Activated naive CD4-positive, alpha-beta T cell treated with anti-CD3 and anti-CD28 coated beads, Interleukin-2, amount 50 U/mL, for 24 hours (primary cell): ENCODE data around the gene PGAP1.

Experiments used
- H3K27ac Mint-ChIP-seq: one replicate; pipeline ENCODE4 v1.8.0; 2021; ENCODE audit warnings: mild to moderate bottlenecking, mixed read lengths
- H3K27me3 Mint-ChIP-seq: one replicate; pipeline ENCODE4 v1.8.0; 2021; ENCODE audit warnings: mixed read lengths
- H3K36me3 Mint-ChIP-seq: one replicate; pipeline ENCODE4 v1.8.0; 2021; ENCODE audit warnings: mixed read lengths
- H3K4me1 Mint-ChIP-seq: one replicate; pipeline ENCODE4 v1.8.0; 2021; ENCODE audit warnings: mixed read lengths
- H3K4me3 Mint-ChIP-seq: one replicate; pipeline ENCODE4 v1.8.0; 2021; ENCODE audit warnings: mild to moderate bottlenecking, mixed read lengths
- H3K9me3 Mint-ChIP-seq: one replicate; pipeline ENCODE4 v1.8.0; 2021; ENCODE audit warnings: mixed read lengths

Gene PGAP1

DNA sequence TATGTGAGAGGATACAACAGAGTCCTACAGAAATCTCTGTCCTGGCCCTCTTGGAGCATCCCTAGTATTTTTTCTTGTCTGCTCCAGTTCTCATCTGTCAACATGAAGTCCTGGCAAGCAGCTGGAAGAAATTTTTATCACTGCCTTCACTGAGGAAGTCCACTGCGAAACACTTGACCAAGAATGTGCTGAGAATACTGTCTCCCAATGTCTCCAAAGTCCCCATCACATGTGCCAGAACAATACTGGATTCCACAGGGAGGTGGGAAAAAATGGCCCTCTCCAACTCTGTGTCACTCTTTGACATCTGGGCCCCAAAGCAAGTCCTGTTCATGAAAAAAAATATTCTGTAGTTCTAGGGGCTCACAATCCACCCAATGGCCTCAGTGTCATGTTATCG lies 32.8 kb upstream of the PGAP1 start:
- no peak overlapping the region for H3K27ac Mint-ChIP-seq
- peaks cover 17% of the 10 kb centered on the region for H3K4me1 Mint-ChIP-seq
- peaks cover 1% of the 10 kb centered on the region for H3K36me3 Mint-ChIP-seq
- no peak overlapping the region for H3K4me3 Mint-ChIP-seq
- H3K9me3 Mint-ChIP-seq, result no peaks in the 10 kb centered on the region
- no peaks in the 10 kb centered on the region for H3K27me3 Mint-ChIP-seq

DNA sequence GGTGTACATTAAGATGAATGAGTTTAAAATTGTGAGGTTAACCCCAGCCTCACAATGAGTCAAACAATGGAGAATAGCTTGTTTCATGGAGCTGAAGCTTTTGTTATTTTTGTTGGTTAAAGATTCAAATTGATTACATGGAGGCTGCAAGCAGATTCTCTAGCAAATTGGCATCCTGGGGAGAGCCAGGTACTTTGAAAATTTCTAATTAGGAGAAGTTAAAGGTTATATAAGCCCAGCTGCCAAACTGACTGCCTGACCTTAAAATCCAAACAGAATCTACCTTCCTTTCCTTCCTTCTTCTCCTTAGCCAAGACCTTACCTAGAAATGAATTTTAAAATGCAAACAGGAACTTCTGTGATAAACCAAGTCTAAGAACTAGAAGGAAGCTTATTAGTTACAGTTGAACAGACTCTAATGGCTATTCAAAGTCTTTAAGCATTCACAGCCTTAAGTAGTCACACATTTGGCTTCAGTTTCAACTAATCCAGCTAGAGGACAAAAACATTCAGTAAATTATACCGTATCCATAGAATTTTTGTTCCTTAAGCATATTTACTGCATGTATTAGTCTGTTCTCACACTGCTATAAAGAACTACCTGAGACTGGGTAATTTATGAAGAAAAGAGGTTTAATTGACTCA lies 31.5 kb upstream of the PGAP1 start:
- H3K9me3 Mint-ChIP-seq, result no peaks in the 10 kb centered on the region
- no peak overlapping the region for H3K4me3 Mint-ChIP-seq
- H3K36me3 Mint-ChIP-seq, result peaks cover 1% of the 10 kb centered on the region
- peaks cover 15% of the 10 kb centered on the region for H3K4me1 Mint-ChIP-seq
- no peak overlapping the region for H3K27ac Mint-ChIP-seq
- no peaks in the 10 kb centered on the region for H3K27me3 Mint-ChIP-seq

GRCh38 chr2:196957442-196957841 lies 30.9 kb upstream of the PGAP1 start:
- H3K4me1 Mint-ChIP-seq, result peaks cover 11% of the 10 kb centered on the region
- no peak overlapping the region for H3K4me3 Mint-ChIP-seq

GRCh38 chr2:196956069-196956468 lies 29.6 kb upstream of the PGAP1 start:
- Mint-ChIP-seq H3K4me1 (no peaks in the 10 kb centered on the region), H3K27ac (no peak overlapping the region), H3K9me3 (no peaks in the 10 kb centered on the region), H3K27me3 (no peaks in the 10 kb centered on the region), H3K36me3 (no peaks in the 10 kb centered on the region), H3K4me3 (no peak overlapping the region)

More at GRCh38 chr2:196957442-196957841, 30.9 kb upstream of the PGAP1 start:
- no peaks in the 10 kb centered on the region for H3K27me3 Mint-ChIP-seq
- no peaks in the 10 kb centered on the region for H3K9me3 Mint-ChIP-seq
- no peak overlapping the region for H3K27ac Mint-ChIP-seq
- H3K36me3 Mint-ChIP-seq, result peaks cover 1% of the 10 kb centered on the region

- H3K27ac Mint-ChIP-seq, result no peak overlapping the region
- H3K9me3 Mint-ChIP-seq, result no peaks in the 10 kb centered on the region
- no peak overlapping the region for H3K4me3 Mint-ChIP-seq
- no peaks in the 10 kb centered on the region for H3K27me3 Mint-ChIP-seq
- no peaks in the 10 kb centered on the region for H3K36me3 Mint-ChIP-seq
- no peaks in the 10 kb centered on the region for H3K4me1 Mint-ChIP-seq
Measured at GRCh38 chr2:196955036-196955435, 28.5 kb upstream of the PGAP1 start.

GRCh38 chr2:196954001-196954400 lies 27.5 kb upstream of the PGAP1 start:
- H3K27ac Mint-ChIP-seq, result no peak overlapping the region
- no peak overlapping the region for H3K4me3 Mint-ChIP-seq
- no peaks in the 10 kb centered on the region for H3K27me3 Mint-ChIP-seq

GRCh38 chr2:196952936-196953335 lies 26.4 kb upstream of the PGAP1 start:
- no peaks in the 10 kb centered on the region for H3K9me3 Mint-ChIP-seq
- no peaks in the 10 kb centered on the region for H3K27me3 Mint-ChIP-seq
- H3K36me3 Mint-ChIP-seq, result no peaks in the 10 kb centered on the region
- H3K27ac Mint-ChIP-seq, result no peak overlapping the region
- H3K4me1 Mint-ChIP-seq, result no peaks in the 10 kb centered on the region
- H3K4me3 Mint-ChIP-seq, result no peak overlapping the region

More at GRCh38 chr2:196954001-196954400, 27.5 kb upstream of the PGAP1 start:
- H3K9me3 Mint-ChIP-seq, result no peaks in the 10 kb centered on the region
- H3K36me3 Mint-ChIP-seq, result no peaks in the 10 kb centered on the region
- no peaks in the 10 kb centered on the region for H3K4me1 Mint-ChIP-seq

GRCh38 chr2:196951973-196952372 lies 25.5 kb upstream of the PGAP1 start:
- H3K4me3 Mint-ChIP-seq, result no peak overlapping the region
- H3K4me1 Mint-ChIP-seq, result no peaks in the 10 kb centered on the region
- no peaks in the 10 kb centered on the region for H3K27me3 Mint-ChIP-seq
- no peaks in the 10 kb centered on the region for H3K9me3 Mint-ChIP-seq
- no peaks in the 10 kb centered on the region for H3K36me3 Mint-ChIP-seq
- no peak overlapping the region for H3K27ac Mint-ChIP-seq

DNA sequence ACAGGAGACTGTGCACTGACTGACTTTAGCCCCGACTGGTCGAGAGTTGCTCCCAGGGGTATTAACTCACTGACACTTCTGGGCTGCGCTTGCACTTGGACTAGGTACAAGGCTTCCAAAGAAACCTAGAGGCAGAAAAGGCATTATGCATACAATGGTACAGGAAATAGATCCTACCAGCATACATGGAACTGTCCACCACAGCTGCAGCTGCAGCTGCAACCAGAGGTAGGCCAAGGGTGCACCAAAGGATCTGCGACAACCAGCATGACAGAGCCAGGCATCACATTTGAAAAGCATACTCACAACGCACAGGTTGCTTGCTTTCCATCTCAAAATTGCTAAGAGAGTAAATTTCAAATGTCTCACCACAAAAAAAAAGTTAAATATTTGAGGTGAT lies 22.6 kb upstream of the PGAP1 start:
- H3K9me3 Mint-ChIP-seq, result no peaks in the 10 kb centered on the region
- H3K4me3 Mint-ChIP-seq, result no peak overlapping the region
- no peaks in the 10 kb centered on the region for H3K27me3 Mint-ChIP-seq
- no peak overlapping the region for H3K27ac Mint-ChIP-seq
- H3K4me1 Mint-ChIP-seq, result no peaks in the 10 kb centered on the region
- H3K36me3 Mint-ChIP-seq, result peaks cover 3% of the 10 kb centered on the region

GRCh38 chr2:196944570-196944969 lies 18.1 kb upstream of the PGAP1 start:
- H3K27ac Mint-ChIP-seq, result no peak overlapping the region
- H3K9me3 Mint-ChIP-seq, result no peaks in the 10 kb centered on the region
- H3K4me1 Mint-ChIP-seq, result no peaks in the 10 kb centered on the region
- H3K27me3 Mint-ChIP-seq, result peaks cover 2% of the 10 kb centered on the region
- no peak overlapping the region for H3K4me3 Mint-ChIP-seq
- H3K36me3 Mint-ChIP-seq, result peaks cover 3% of the 10 kb centered on the region

DNA sequence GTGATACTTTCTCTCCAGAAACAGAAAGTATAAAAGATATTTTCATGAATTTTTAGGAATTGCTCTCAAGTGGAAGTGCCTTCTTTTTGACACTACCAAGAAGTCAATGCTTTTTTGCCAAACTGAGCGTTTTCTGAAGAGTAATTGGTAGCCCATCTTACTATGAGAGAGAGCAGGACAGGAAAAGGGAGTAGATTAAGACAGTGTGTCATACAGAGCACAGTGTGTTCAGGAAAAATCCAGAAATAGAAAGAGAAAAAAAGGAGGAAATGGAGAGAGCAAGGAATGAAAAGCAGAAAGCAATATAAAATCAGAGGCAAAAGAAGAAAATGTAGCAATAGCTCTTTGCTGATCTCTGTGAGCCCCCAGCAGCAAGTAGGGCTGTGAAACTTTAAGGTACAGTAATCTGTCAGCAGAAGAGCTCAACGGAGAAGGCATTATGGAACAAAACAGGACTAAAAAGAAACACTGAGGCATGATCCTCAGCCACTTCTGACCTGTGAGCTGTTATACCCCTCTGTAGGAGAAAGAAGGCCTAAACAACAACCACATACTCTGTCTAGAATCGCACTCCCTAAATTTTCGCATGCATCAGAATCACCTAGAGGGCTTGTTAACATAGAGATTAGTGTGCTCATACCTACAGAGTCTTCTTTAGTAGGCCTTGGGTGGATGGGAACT lies 15.0 kb upstream of the PGAP1 start:
- Mint-ChIP-seq H3K27me3 (peaks cover 2% of the 10 kb centered on the region), H3K27ac (no peak overlapping the region), H3K9me3 (no peaks in the 10 kb centered on the region), H3K36me3 (peaks cover 3% of the 10 kb centered on the region), H3K4me3 (no peak overlapping the region), H3K4me1 (no peaks in the 10 kb centered on the region)

GRCh38 chr2:196939371-196939770 lies 12.9 kb upstream of the PGAP1 start:
- no peaks in the 10 kb centered on the region for H3K9me3 Mint-ChIP-seq
- no peak overlapping the region for H3K27ac Mint-ChIP-seq
- H3K27me3 Mint-ChIP-seq, result peaks cover 2% of the 10 kb centered on the region
- no peak overlapping the region for H3K4me3 Mint-ChIP-seq
- no peaks in the 10 kb centered on the region for H3K36me3 Mint-ChIP-seq
- H3K4me1 Mint-ChIP-seq, result peaks cover 8% of the 10 kb centered on the region

GRCh38 chr2:196935432-196935831 lies 8.9 kb upstream of the PGAP1 start:
- H3K4me3 Mint-ChIP-seq, result no peak overlapping the region
- H3K4me1 Mint-ChIP-seq, result peaks cover 8% of the 10 kb centered on the region
- H3K9me3 Mint-ChIP-seq, result no peaks in the 10 kb centered on the region
- no peaks in the 10 kb centered on the region for H3K27me3 Mint-ChIP-seq
- H3K36me3 Mint-ChIP-seq, result no peaks in the 10 kb centered on the region
- no peak overlapping the region for H3K27ac Mint-ChIP-seq

DNA sequence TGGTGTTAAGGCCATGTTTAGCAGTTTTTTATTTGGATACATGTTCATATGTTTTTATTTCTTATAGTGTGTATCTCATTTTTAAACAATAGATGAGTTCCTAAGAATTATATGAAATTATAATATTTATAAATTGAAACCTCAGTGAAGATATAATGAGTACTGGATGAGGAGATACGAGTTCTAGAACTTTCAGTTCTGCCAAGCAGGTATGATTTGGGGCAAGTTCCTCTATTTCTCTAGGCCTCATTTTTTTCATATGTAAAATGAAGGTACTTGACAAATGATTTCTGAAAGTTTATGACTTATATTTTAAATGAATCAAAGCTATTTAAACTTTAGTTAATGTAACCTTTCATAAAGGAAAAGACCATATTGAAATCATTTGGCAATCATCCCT lies 8.2 kb upstream of the PGAP1 start:
- Mint-ChIP-seq H3K36me3 (no peaks in the 10 kb centered on the region), H3K27ac (no peak overlapping the region), H3K4me1 (peaks cover 8% of the 10 kb centered on the region), H3K27me3 (no peaks in the 10 kb centered on the region), H3K4me3 (no peak overlapping the region), H3K9me3 (no peaks in the 10 kb centered on the region)

DNA sequence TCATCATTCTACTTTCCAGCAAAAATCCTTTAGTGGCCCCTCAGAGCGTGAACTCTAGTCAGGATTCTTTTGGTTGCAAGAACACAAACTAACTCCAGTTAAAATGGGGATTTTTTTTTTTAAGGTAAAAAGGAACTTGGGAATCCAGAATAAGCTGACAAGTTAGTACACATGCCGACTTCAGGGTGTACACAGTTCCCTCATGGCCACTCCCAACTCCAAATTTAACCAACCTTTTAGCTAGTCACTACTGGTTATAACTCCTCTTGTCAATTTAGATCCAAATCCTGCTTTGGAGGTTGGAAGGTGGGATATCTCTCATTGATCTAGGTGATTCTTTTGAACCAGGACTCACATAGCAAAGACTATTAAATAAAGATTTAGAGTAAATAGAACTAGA lies 5.0 kb upstream of the PGAP1 start:
- Mint-ChIP-seq H3K27ac (no peak overlapping the region), H3K36me3 (no peaks in the 10 kb centered on the region), H3K4me1 (peaks cover 16% of the 10 kb centered on the region), H3K27me3 (no peaks in the 10 kb centered on the region), H3K9me3 (no peaks in the 10 kb centered on the region), H3K4me3 (no peak overlapping the region)

- Mint-ChIP-seq H3K4me3 (peak overlapping the region; percentile 98), H3K9me3 (no peaks in the 10 kb centered on the region), H3K27me3 (no peaks in the 10 kb centered on the region), H3K27ac (peak overlapping the region; percentile 99), H3K36me3 (no peaks in the 10 kb centered on the region), H3K4me1 (peaks cover 39% of the 10 kb centered on the region)
Measured at GRCh38 chr2:196927376-196928225, 1.1 kb upstream of the PGAP1 start.
